Duodenal mucosa (tissue), 2 donors: ENCODE results near the gene CMIP.

Experiments
- H3K27ac ChIP-seq: one replicate; pipeline ENCODE4 v1.7.0; 2013; ENCODE audit warnings: low read depth, low read length
- H3K27me3 ChIP-seq, 2 donors: one replicate each; pipeline ENCODE4 v1.7.0; 2013; ENCODE audit warnings: low read length in 2 of 2, control low read depth in 1 of 2; ENCODE audit not compliant: insufficient read depth in 2 of 2, control insufficient read depth in 1 of 2
- H3K36me3 ChIP-seq, 2 donors: one replicate each; pipeline ENCODE4 v1.7.0; 2013; ENCODE audit warnings: low read length in 2 of 2, control low read depth in 1 of 2; ENCODE audit not compliant: insufficient read depth in 2 of 2, control insufficient read depth in 1 of 2
- H3K4me1 ChIP-seq, 2 donors: one replicate each; pipeline ENCODE4 v1.7.0; 2013; ENCODE audit warnings: low read length in 2 of 2, control low read depth in 1 of 2; ENCODE audit not compliant: insufficient read depth in 2 of 2, control insufficient read depth in 1 of 2
- H3K4me3 ChIP-seq, 2 donors: one replicate each; pipeline ENCODE4 v1.7.0; 2013; ENCODE audit warnings: low read length in 2 of 2, low read depth in 1 of 2
- H3K9ac ChIP-seq, 2 donors: one replicate each; pipeline ENCODE4 v1.7.0; 2013; ENCODE audit warnings: low read length in 2 of 2, low read depth in 1 of 2
- H3K9me3 ChIP-seq, 2 donors: one replicate each; pipeline ENCODE4 v1.7.0; 2013; ENCODE audit warnings: low read length in 2 of 2, control low read depth in 1 of 2; ENCODE audit not compliant: control insufficient read depth in 1 of 2

CMIP gene

GRCh38 chr16:81566086-81567007, 121.7 kb downstream of the CMIP start:
- Histone ChIP-seq H3K27me3 (no peaks in the 10 kb centered on the region), H3K9ac (peak overlapping the region in 1 of 2 donors; percentile 9), H3K4me1 (peaks cover 31 to 36% of the 10 kb centered on the region in 2 donors), H3K27ac (no peak overlapping the region), H3K36me3 (no peaks in the 10 kb centered on the region), H3K9me3 (no peaks in the 10 kb centered on the region), H3K4me3 (no peak overlapping the region)

GRCh38 chr16:81567087-81567486, 122.5 kb downstream of the CMIP start:
- no peak overlapping the region for H3K9ac ChIP-seq
- H3K4me3 ChIP-seq: no peak overlapping the region
- no peaks in the 10 kb centered on the region for H3K27me3 ChIP-seq
- no peaks in the 10 kb centered on the region for H3K9me3 ChIP-seq
- peaks cover 36 to 38% of the 10 kb centered on the region in 2 donors for H3K4me1 ChIP-seq
- H3K27ac ChIP-seq: no peak overlapping the region
- no peaks in the 10 kb centered on the region for H3K36me3 ChIP-seq

GRCh38 chr16:81567987-81568748, 123.6 kb downstream of the CMIP start:
- Histone ChIP-seq H3K9me3 (no peaks in the 10 kb centered on the region), H3K27me3 (no peaks in the 10 kb centered on the region), H3K36me3 (no peaks in the 10 kb centered on the region), H3K4me3 (no peak overlapping the region), H3K9ac (peak overlapping the region in 1 of 2 donors; percentile 26), H3K4me1 (peaks cover 44 to 45% of the 10 kb centered on the region in 2 donors), H3K27ac (peak overlapping the region; percentile 15)

- peaks cover 44 to 45% of the 10 kb centered on the region in 2 donors for H3K4me1 ChIP-seq
- no peak overlapping the region for H3K27ac ChIP-seq
- H3K36me3 ChIP-seq: no peaks in the 10 kb centered on the region
- no peak overlapping the region for H3K4me3 ChIP-seq
- no peaks in the 10 kb centered on the region for H3K9me3 ChIP-seq
- H3K9ac ChIP-seq: peak overlapping the region in 1 of 2 donors; percentile 26
- no peaks in the 10 kb centered on the region for H3K27me3 ChIP-seq
These were observed 124.1 kb downstream of the CMIP start for GRCh38 chr16:81568749-81569087.

GRCh38 chr16:81569361-81570034, 124.9 kb downstream of the CMIP start:
- no peak overlapping the region for H3K27ac ChIP-seq
- no peaks in the 10 kb centered on the region for H3K27me3 ChIP-seq
- no peak overlapping the region for H3K9ac ChIP-seq
- H3K36me3 ChIP-seq: no peaks in the 10 kb centered on the region
- no peak overlapping the region for H3K4me3 ChIP-seq
- H3K4me1 ChIP-seq: peaks cover 44 to 45% of the 10 kb centered on the region in 2 donors
- no peaks in the 10 kb centered on the region for H3K9me3 ChIP-seq

- no peak overlapping the region for H3K9ac ChIP-seq
- no peaks in the 10 kb centered on the region for H3K27me3 ChIP-seq
- H3K27ac ChIP-seq: no peak overlapping the region
- H3K4me3 ChIP-seq: no peak overlapping the region
- H3K9me3 ChIP-seq: no peaks in the 10 kb centered on the region
- H3K36me3 ChIP-seq: no peaks in the 10 kb centered on the region
- peaks cover 41 to 45% of the 10 kb centered on the region in 2 donors for H3K4me1 ChIP-seq
These were observed 125.7 kb downstream of the CMIP start for GRCh38 chr16:81570151-81570846.

- Histone ChIP-seq H3K9me3 (no peaks in the 10 kb centered on the region), H3K4me3 (no peak overlapping the region), H3K27ac (no peak overlapping the region), H3K4me1 (peaks cover 36 to 37% of the 10 kb centered on the region in 2 donors), H3K9ac (no peak overlapping the region), H3K27me3 (no peaks in the 10 kb centered on the region), H3K36me3 (no peaks in the 10 kb centered on the region)
These were observed 126.6 kb downstream of the CMIP start for GRCh38 chr16:81571175-81571574.

- H3K27me3 ChIP-seq: no peaks in the 10 kb centered on the region
- H3K4me1 ChIP-seq: peaks cover 34 to 35% of the 10 kb centered on the region in 2 donors
- H3K9me3 ChIP-seq: no peaks in the 10 kb centered on the region
- no peak overlapping the region for H3K4me3 ChIP-seq
- no peak overlapping the region for H3K27ac ChIP-seq
- no peak overlapping the region for H3K9ac ChIP-seq
- H3K36me3 ChIP-seq: no peaks in the 10 kb centered on the region
These were observed 127.2 kb downstream of the CMIP start for GRCh38 chr16:81571592-81572385.
